SK-N-MC (cell line): ENCODE data around the gene HSD17B13.

Experiments
- EZH2 ChIP-seq: fragments of 200-600 bp; sonication (generic); IDR thresholded peaks from one replicate; pipeline ENCODE4 v1.6.1; 2017; ENCODE audit warnings: antibody characterized with exemption
- FOXP2 ChIP-seq: optimal IDR thresholded peaks from 2 replicates; pipeline ENCODE3; 2011; ENCODE audit warnings: mild to moderate bottlenecking, moderate library complexity; ENCODE audit not compliant: insufficient read depth; ENCODE audit errors: extremely low read length, control extremely low read depth
- POLR2AphosphoS5 ChIP-seq: IDR thresholded peaks from 2 replicates; pipeline ENCODE4 v1.6.1; 2012; ENCODE audit warnings: mild to moderate bottlenecking, low read depth, low read length, borderline replicate concordance

- TF ChIP-seq POLR2AphosphoS5: no peak
- no peak for TF ChIP-seq EZH2
- TF ChIP-seq FOXP2: no peak
Measured at GRCh38 chr4:87258677-87259076, 64.0 kb downstream of the HSD17B13 start.
